AG09309 (cell line): ENCODE measurements around the gene PTPRN2.

Experiments used
- DNase-seq: peaks from one replicate; pipeline ENCODE4 v3.0.0-alpha.2; 2010; ENCODE audit warnings: low read depth
- H3K4me3 ChIP-seq: 2 replicates; pipeline ENCODE4 v1.5.1; 2011; ENCODE audit warnings: mild to moderate bottlenecking, low read depth, low read length, moderate library complexity; ENCODE audit not compliant: control insufficient read depth
- CTCF ChIP-seq: IDR thresholded peaks from 2 replicates; pipeline ENCODE4 v1.5.1; 2011; ENCODE audit warnings: mild to moderate bottlenecking, low read depth, low read length, inconsistent platforms; ENCODE audit not compliant: insufficient read depth, control insufficient read depth; ENCODE audit errors: missing control alignments

Gene PTPRN2

GRCh38 chr7:158391141-158391540, 196.5 kb downstream of the PTPRN2 start:
- TF ChIP-seq CTCF = no peak
- DNase-seq = no peak
- H3K4me3 ChIP-seq = no peak overlapping the region

- no peak overlapping the region for H3K4me3 ChIP-seq
- no peak for DNase-seq
- no peak for TF ChIP-seq CTCF
Measured at GRCh38 chr7:158390460-158390859, 197.2 kb downstream of the PTPRN2 start.

- no peak for DNase-seq
- TF ChIP-seq CTCF = no peak
- no peak overlapping the region for H3K4me3 ChIP-seq
Measured at GRCh38 chr7:158389514-158390425, 197.9 kb downstream of the PTPRN2 start.

GRCh38 chr7:158388928-158389327, 198.7 kb downstream of the PTPRN2 start:
- no peak overlapping the region for H3K4me3 ChIP-seq
- no peak for DNase-seq
- no peak for TF ChIP-seq CTCF

GRCh38 chr7:158388072-158388471, 199.6 kb downstream of the PTPRN2 start:
- no peak overlapping the region for H3K4me3 ChIP-seq
- no peak for TF ChIP-seq CTCF
- DNase-seq = no peak

- TF ChIP-seq CTCF = no peak
- no peak overlapping the region for H3K4me3 ChIP-seq
- DNase-seq = no peak
Measured at GRCh38 chr7:158387546-158387891, 200.1 kb downstream of the PTPRN2 start.
